HG03520 (cell line): ENCODE results near the gene METTL25.

Experiments
- ATAC-seq: cut with Tn5 transposase; IDR thresholded peaks from one replicate; pipeline ENCODE4 v1.9.1; 2021; ENCODE audit warnings: mild to moderate bottlenecking, moderate library complexity; ENCODE audit not compliant: unreplicated experiment

METTL25 gene

GRCh38 chr12:82523996-82524395 is 165.7 kb downstream of the METTL25 start:
- no peak for ATAC-seq

GRCh38 chr12:82524641-82525040 is 166.3 kb downstream of the METTL25 start:
- ATAC-seq, result no peak

DNA sequence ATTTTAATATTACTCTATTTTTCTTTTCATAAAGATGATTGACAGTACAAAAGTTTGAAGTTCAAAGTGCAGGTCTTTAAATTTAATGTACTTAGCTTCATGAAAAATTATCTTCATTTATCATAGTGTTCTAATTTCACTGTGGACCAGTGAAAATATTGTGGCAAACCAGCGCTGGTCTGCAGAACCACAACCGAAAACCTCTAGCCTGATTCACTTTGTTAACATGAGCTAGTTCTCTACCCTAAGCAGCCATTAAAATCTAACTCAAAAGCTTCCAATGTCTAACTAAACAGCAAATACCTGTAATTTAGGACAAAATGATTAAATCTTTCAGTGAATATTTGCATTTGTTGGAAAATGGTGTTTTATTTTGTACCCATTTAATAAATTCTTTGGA is 167.3 kb downstream of the METTL25 start:
- no peak for ATAC-seq

DNA sequence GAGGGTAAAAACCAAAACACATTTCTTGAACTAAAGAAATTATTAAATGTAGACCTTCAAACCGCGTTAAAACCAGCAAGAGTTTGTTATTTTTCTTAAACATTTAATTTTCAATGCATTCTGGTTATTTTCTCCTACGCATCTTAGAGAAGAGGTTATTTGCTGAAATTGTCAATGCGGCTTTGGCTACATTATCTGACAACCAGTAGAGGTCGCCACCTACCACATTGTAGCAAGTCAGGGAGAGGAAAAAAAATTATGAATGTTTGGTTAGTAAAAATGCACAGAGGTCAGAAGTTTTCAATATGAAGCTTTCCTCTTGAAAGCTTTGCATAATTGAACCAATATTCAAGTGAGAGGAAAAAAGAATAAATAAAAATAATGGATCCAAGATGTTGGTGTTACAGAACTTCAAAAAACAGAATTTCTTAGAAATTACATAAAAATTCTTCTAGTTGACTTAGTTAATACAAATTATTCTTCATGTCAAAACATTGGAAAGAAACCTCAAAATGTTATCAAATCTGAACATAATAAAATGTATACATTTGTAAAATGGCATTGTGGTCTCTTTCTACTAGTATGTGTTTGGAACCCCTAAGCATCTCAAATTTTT is 168.9 kb downstream of the METTL25 start:
- ATAC-seq, result peak; percentile 64
